Gastroesophageal sphincter (tissue), 3 donors: ENCODE measurements around the gene FXR1.

Experiments
- EP300 ChIP-seq: sonication (generic); formaldehyde crosslinking; IDR thresholded peaks from one replicate; pipeline ENCODE4 v1.6.1; 2017; ENCODE audit warnings: antibody characterized with exemption, mild to moderate bottlenecking
- POLR2A ChIP-seq, 2 donors: fragments of 450-650 bp; IDR thresholded peaks; one replicate each; pipeline ENCODE4 v1.6.1; 2017; ENCODE audit warnings: antibody characterized with exemption in 2 of 2, mild to moderate bottlenecking in 2 of 2, moderate library complexity in 1 of 2
- POLR2AphosphoS5 ChIP-seq: sonication (generic); formaldehyde crosslinking; IDR thresholded peaks from one replicate; pipeline ENCODE4 v1.6.1; 2017; ENCODE audit warnings: antibody characterized with exemption
- TF ChIP-seq, protein P1 (sequence below), 4 experiments: fragments of 200-600 bp in 2 of 4; fragments of 450-650 bp in 2 of 4; sonication (generic) in 1 of 4; IDR thresholded peaks; one replicate each; pipeline ENCODE4 v1.5.1; 2017 to 2019; ENCODE audit warnings: antibody characterized with exemption in 4 of 4, mild to moderate bottlenecking in 2 of 4, moderate library complexity in 2 of 4

GRCh38 chr3:180970931-180971330, 58.5 kb downstream of the FXR1 start:
- no peak for TF ChIP-seq EP300
- TF ChIP-seq, protein P1, sequence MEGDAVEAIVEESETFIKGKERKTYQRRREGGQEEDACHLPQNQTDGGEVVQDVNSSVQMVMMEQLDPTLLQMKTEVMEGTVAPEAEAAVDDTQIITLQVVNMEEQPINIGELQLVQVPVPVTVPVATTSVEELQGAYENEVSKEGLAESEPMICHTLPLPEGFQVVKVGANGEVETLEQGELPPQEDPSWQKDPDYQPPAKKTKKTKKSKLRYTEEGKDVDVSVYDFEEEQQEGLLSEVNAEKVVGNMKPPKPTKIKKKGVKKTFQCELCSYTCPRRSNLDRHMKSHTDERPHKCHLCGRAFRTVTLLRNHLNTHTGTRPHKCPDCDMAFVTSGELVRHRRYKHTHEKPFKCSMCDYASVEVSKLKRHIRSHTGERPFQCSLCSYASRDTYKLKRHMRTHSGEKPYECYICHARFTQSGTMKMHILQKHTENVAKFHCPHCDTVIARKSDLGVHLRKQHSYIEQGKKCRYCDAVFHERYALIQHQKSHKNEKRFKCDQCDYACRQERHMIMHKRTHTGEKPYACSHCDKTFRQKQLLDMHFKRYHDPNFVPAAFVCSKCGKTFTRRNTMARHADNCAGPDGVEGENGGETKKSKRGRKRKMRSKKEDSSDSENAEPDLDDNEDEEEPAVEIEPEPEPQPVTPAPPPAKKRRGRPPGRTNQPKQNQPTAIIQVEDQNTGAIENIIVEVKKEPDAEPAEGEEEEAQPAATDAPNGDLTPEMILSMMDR (IDR thresholded peaks at IDR 0.05), result no peak
- no peak for TF ChIP-seq POLR2A (IDR thresholded peaks at IDR 0.05)
- TF ChIP-seq POLR2AphosphoS5, result no peak
